NCI-H2107 treated with DMSO at 0.1 percent for 48 hours (cell line): ENCODE data around the gene PTP4A2.

Experiments used
- DNase-seq: peaks from one replicate; lab custom pipeline; 2025; ENCODE audit not compliant: unreplicated experiment; lab: John Stamatoyannopoulos, UW

The PTP4A2 gene

DNA sequence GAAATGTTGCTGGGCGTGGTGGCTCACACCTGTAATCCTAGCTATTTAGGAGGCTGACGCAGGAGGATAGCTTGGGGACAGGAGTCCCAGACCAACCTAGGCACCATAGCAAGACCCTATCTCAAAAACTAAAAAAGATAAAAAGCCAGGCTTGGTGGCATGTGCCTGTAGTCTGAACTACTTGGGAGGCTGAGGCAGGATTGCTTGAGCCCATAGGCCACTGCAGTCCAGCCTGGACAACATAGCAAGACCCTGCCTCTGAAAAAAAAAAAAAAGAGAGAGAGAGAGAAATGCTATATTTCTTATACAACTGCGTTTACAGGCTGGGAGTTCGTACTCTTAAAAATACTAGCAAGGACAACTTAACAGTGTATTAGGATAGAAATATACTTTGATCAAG, 76.1 kb downstream of the PTP4A2 start:
- DNase-seq = no peak

DNA sequence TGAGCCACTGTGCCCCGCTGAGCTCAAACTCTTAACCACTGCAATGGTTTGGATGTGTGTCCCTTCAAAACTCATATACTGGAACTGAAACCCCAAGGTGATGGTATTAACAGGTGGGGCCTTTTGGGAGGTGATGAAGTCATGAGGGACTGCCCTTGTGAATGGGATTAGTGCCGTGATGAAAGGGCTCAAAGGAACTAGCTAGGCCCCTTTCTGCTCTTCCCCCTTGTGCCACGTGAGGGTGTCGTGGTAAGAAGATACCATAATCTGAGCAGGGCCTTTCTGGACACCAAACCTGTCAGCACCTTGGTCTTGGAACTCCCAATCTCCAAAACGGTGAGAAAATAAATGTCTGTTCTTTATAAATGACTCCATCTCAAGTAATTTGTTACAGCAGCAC, 76.8 kb downstream of the PTP4A2 start:
- DNase-seq = no peak

DNA sequence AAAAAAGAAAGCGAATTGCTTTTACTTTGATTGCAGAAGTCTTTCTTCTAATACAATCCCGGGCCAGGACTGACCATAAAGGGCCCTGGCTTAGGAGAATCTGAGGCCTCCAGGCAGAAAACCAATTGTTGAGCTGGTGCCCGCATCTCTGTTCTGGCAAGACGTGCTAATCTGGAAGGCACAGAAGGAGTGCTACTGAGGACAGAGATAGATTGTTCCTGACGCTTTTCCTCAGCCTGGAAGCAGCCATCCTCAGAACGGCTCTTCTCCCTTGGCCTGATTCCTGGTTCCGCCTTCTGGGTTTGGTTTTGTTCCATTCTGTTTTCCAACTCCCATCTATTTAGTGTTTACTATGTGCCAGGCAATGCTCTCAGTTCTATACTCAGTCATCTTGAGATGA, 77.6 kb downstream of the PTP4A2 start:
- no peak for DNase-seq

DNA sequence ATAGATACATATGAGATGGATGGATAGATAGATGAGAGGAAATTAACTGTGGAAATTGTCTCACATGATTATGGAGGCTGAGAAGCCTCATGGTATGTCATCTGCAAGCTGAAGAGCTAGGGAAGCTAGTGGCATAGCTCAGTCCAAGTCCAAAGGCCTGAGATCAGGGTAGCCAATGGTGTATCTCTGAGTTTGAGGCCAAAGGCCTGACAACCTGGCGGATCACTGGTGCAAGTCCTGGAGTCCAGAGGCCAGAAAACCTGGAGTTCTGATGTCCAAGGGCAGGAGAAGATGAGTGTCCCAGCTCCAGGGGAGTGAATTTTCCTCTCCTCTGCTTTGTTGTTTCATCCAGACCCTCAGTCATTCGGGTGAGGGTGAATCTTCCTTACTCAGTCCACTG, 78.4 kb downstream of the PTP4A2 start:
- DNase-seq = no peak

DNA sequence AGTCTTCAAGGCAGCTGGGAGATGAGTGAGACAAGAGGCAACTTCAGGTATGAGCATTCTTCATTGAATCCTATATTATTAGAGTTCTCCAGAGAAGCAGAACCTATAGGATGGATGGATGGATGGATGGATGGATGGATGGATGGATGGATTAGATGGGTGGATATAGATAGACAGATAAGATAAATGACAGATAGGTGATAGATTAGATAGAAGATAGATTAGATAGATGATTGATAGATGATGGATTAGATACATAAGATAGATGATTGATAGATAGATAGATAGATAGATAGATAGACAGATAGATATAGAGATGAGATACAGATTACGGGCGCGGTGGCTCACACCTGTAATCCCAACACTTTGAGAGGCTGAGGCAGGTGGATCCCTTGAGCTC, 79.1 kb downstream of the PTP4A2 start:
- DNase-seq = no peak

DNA sequence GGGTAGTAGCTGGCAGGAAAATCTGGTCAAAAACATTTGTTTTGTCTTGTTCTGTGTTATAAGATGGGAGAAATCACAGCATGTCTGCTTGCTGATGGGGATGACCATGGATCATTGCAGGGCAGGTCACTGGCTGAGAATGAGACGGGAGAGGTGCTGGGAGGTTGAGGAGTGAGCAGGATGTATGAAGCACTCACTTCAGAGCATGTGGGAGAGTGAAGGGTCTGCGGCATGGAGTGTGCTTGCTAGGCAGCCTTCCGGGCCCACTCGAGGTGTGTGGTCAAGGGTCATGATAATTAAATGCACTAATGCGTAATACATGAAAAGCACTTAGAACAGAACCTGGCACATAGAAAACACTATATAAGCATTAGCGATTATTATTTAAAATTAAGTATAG, 80.3 kb downstream of the PTP4A2 start:
- DNase-seq = no peak
